Hepatocyte (in vitro differentiated cells): Measurements from ENCODE around the gene STMND1. TPM values are rescaled to one million over a fixed set of nuclear protein-coding genes. Genes with fewer than 3 reads are reported as not detected.

Source experiments
- DNase-seq: peaks from one replicate; pipeline ENCODE4 v3.0.0-alpha.2; 2016; ENCODE audit warnings: low spot score
- H2AFZ ChIP-seq: fragments of 200-600 bp; sonication (generic); 2 replicates; pipeline ENCODE4 v1.6.0; 2016; ENCODE audit warnings: antibody characterized with exemption, mild to moderate bottlenecking
- H3K27ac ChIP-seq: fragments of 200-600 bp; sonication (generic); 2 replicates; pipeline ENCODE4 v1.5.1; 2016; ENCODE audit warnings: mild to moderate bottlenecking
- H3K27me3 ChIP-seq: fragments of 200-600 bp; sonication (generic); 2 replicates; pipeline ENCODE4 v1.6.1; 2016
- H3K36me3 ChIP-seq: fragments of 200-600 bp; sonication (generic); replicated peaks from 2 replicates; pipeline ENCODE4 v1.5.1; 2016; ENCODE audit warnings: low read depth; ENCODE audit not compliant: insufficient read depth
- H3K4me1 ChIP-seq: fragments of 200-600 bp; sonication (generic); 2 replicates; pipeline ENCODE4 v1.5.1; 2016; ENCODE audit warnings: mild to moderate bottlenecking, moderate library complexity; ENCODE audit not compliant: insufficient read depth
- H3K4me2 ChIP-seq: fragments of 200-600 bp; sonication (generic); 2 replicates; pipeline ENCODE4 v1.6.0; 2016
- H3K4me3 ChIP-seq: fragments of 200-600 bp; sonication (generic); 2 replicates; pipeline ENCODE4 v1.5.1; 2016; ENCODE audit warnings: mild to moderate bottlenecking
- H3K79me2 ChIP-seq: fragments of 200-600 bp; sonication (generic); 2 replicates; pipeline ENCODE4 v1.6.0; 2017; ENCODE audit warnings: mild to moderate bottlenecking
- H3K9me2 ChIP-seq: fragments of 200-600 bp; sonication (generic); replicated peaks from 2 replicates; pipeline ENCODE4 v1.6.0; 2017; ENCODE audit warnings: mild to moderate bottlenecking; ENCODE audit not compliant: insufficient read depth
- H3K9me3 ChIP-seq: fragments of 200-600 bp; sonication (generic); 2 replicates; pipeline ENCODE4 v1.5.1; 2016; ENCODE audit warnings: low read depth, mild to moderate bottlenecking
- H4K20me1 ChIP-seq: fragments of 200-600 bp; sonication (generic); 2 replicates; pipeline ENCODE4 v1.6.0; 2016; ENCODE audit warnings: mild to moderate bottlenecking; ENCODE audit not compliant: insufficient read depth, poor library complexity, severe bottlenecking
- EZH2 ChIP-seq: fragments of 200-600 bp; sonication (generic); IDR thresholded peaks from 2 replicates; pipeline ENCODE4 v1.6.1; 2016; ENCODE audit warnings: antibody characterized with exemption, mild to moderate bottlenecking, borderline replicate concordance
- EZH2phosphoT487 ChIP-seq: fragments of 200-600 bp; sonication (generic); IDR thresholded peaks from one replicate; pipeline ENCODE4 v1.6.1; 2018; ENCODE audit warnings: antibody characterized with exemption, mild to moderate bottlenecking, low read depth, moderate library complexity; ENCODE audit not compliant: unreplicated experiment, severe bottlenecking
- WGBS: methylation state at CpG from one replicate; pipeline ENCODE4 v1.1.6; 2016; ENCODE audit warnings: low lambda C conversion rate; ENCODE audit errors: missing lambda C conversion rate; 5-methylcytosine and 5-hydroxymethylcytosine counted together
- polyA plus RNA-seq: library from polyadenylated mRNA; unstranded; fragments of >200 nt; fragmentation: Nextera tagmentation; extraction: Ambion mirVana; gene quantifications from 2 replicates; pipeline ENCODE4 v1.2.1, GENCODE V29; 2016
- total RNA-seq: library from RNA; depleted of rRNA; stranded (reverse); fragments of >200 nt; gene quantifications from 2 replicates; pipeline ENCODE4 v1.2.3, GENCODE V29; 2014
- TF ChIP-seq, protein P1 (sequence below): fragments of 200-600 bp; sonication (generic); IDR thresholded peaks from 2 replicates; pipeline ENCODE4 v1.5.1; 2016; ENCODE audit warnings: antibody characterized with exemption, mild to moderate bottlenecking; ENCODE audit not compliant: poor library complexity

Gene STMND1
- total and polyA plus RNA-seq, 2 experiments from 2014 or later = 0.27 TPM; not detected in 1

DNA sequence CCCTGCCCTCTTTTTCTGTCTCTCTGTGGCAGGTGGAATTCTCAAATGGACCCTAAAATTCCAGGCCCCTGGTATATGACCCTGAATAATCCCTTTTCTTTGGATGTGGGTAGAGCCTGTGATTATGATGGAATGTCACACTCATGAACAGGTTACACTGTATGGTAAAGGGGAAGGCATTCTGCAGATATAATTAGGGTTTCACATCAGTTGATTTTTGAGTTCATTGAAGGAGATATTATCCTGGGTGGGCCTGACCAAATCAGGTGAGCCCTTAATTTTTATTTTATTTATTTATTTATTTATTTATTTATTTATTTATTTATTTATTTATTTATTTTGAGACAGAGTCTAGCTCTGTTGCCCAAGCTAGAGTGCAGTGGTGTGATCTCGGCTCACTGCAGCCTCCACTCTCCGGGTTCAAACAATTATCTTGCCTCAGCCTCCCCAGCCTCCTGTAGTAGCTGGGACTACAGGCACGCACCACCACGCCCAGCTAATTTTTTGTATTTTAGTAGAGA is 13.7 kb upstream of the STMND1 start:
- Histone ChIP-seq H3K9me2 (no peaks in the 10 kb centered on the region), H3K79me2 (no peaks in the 10 kb centered on the region), H2AFZ (no peak overlapping the region), H3K4me2 (no peak overlapping the region), H3K9me3 (no peaks in the 10 kb centered on the region), H3K4me3 (no peak overlapping the region), H3K27me3 (no peaks in the 10 kb centered on the region), H3K36me3 (no peaks in the 10 kb centered on the region), H3K4me1 (no peaks in the 10 kb centered on the region), H3K27ac (no peak overlapping the region), H4K20me1 (no peaks in the 10 kb centered on the region)
- TF ChIP-seq, protein P1, sequence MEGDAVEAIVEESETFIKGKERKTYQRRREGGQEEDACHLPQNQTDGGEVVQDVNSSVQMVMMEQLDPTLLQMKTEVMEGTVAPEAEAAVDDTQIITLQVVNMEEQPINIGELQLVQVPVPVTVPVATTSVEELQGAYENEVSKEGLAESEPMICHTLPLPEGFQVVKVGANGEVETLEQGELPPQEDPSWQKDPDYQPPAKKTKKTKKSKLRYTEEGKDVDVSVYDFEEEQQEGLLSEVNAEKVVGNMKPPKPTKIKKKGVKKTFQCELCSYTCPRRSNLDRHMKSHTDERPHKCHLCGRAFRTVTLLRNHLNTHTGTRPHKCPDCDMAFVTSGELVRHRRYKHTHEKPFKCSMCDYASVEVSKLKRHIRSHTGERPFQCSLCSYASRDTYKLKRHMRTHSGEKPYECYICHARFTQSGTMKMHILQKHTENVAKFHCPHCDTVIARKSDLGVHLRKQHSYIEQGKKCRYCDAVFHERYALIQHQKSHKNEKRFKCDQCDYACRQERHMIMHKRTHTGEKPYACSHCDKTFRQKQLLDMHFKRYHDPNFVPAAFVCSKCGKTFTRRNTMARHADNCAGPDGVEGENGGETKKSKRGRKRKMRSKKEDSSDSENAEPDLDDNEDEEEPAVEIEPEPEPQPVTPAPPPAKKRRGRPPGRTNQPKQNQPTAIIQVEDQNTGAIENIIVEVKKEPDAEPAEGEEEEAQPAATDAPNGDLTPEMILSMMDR = no peak
- 98% methylated on average over 4 of the region's 4 CpGs for WGBS
- DNase-seq = no peak

DNA sequence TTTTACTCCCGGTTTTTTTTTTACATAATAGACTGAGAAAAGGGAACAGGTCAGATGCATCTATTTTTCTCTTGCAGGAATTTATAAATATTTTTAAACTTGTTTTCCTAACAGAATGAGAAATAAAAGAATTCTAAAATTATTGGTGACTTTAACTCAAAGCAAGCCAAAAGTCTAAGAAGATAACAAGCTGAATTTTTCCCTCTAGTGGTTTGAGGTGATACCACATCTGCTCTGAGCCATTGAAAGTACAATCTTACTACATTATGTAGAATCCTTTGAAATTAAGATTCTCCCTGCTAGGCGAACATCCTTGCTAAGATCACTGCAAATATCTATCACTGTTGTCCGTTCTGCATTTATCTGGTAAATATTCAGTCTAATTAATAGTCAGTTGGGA is 10.7 kb upstream of the STMND1 start:
- Histone ChIP-seq H3K79me2 (no peaks in the 10 kb centered on the region), H3K9me2 (no peaks in the 10 kb centered on the region)
- no peak for TF ChIP-seq EZH2phosphoT487
- TF ChIP-seq EZH2 = no peak
- TF ChIP-seq, protein P1 = peak; percentile 20

DNA sequence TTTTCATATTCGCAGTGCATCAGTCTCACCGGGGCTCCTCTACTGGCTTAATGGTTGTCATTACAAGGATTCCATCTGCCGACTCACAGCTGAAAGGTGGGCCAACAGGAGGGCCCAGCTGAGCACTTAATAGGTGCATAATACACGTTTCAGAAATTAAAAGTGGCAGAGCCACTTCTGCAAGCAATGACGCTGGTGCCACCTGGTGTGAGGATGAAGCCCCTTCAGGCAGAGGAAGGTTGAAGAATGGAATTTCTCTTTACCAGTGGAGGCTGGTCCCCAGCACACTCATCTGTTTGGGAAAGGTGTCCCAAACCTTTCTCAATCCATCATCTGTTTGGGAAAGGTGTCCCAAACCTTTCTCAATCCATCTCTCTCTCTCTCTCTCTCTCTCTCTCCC is 8.2 kb upstream of the STMND1 start:
- H3K27me3 ChIP-seq = no peaks in the 10 kb centered on the region
- TF ChIP-seq EZH2 (no peak), EZH2phosphoT487 (no peak)
- TF ChIP-seq, protein P1 = peak; percentile 30

More for the DNA sequence above, 10.7 kb upstream of the STMND1 start:
- Histone ChIP-seq H3K27ac (no peak overlapping the region), H4K20me1 (no peaks in the 10 kb centered on the region), H3K4me3 (no peak overlapping the region), H3K4me1 (peaks cover 5% of the 10 kb centered on the region), H3K9me3 (no peaks in the 10 kb centered on the region), H2AFZ (no peak overlapping the region), H3K36me3 (no peaks in the 10 kb centered on the region), H3K4me2 (no peak overlapping the region), H3K27me3 (no peaks in the 10 kb centered on the region)
- DNase-seq = no peak
- 62% methylated on average over 3 of the region's 3 CpGs for WGBS

DNA sequence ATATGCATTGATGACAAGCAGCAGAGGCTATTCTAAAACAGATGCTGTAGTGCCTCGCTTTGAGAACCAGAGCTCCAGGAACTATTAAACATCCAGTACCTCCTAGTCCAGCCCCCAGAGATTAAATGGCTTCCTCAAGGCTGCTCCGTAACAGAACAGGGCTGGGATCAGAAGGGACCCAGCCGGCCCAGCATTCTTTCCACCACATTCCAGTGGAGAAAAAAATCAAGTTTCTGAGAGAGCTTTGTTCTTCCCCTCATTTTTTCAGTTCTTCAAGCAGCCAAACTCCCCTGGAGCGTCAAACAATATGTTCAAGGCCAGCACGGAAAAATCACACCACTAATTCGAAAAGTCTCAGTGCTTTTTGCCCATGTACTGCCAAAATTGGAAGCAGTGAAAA is 5.8 kb upstream of the STMND1 start:
- H3K4me1 ChIP-seq = peaks cover 11% of the 10 kb centered on the region
- H3K9me2 ChIP-seq = no peaks in the 10 kb centered on the region
- no peak overlapping the region for H3K4me3 ChIP-seq
- no peaks in the 10 kb centered on the region for H3K36me3 ChIP-seq
- H3K27me3 ChIP-seq = no peaks in the 10 kb centered on the region
- no peak overlapping the region for H2AFZ ChIP-seq
- no peaks in the 10 kb centered on the region for H3K9me3 ChIP-seq
- TF ChIP-seq, protein P1 = no peak
- no peak for TF ChIP-seq EZH2
- no peak for TF ChIP-seq EZH2phosphoT487
- peak overlapping the region; percentile 5 for H3K27ac ChIP-seq
- WGBS = 45% methylated on average over 6 of the region's 6 CpGs
- no peaks in the 10 kb centered on the region for H4K20me1 ChIP-seq
- peak; percentile 13 for DNase-seq
- H3K4me2 ChIP-seq = peak overlapping the region; percentile 23
- no peaks in the 10 kb centered on the region for H3K79me2 ChIP-seq

More for the DNA sequence above, 8.2 kb upstream of the STMND1 start:
- no peaks in the 10 kb centered on the region for H3K9me2 ChIP-seq
- DNase-seq = no peak
- no peaks in the 10 kb centered on the region for H3K79me2 ChIP-seq
- H3K36me3 ChIP-seq = no peaks in the 10 kb centered on the region
- 56% methylated on average over 5 of the region's 5 CpGs for WGBS
- H3K4me2 ChIP-seq = no peak overlapping the region
- H3K4me3 ChIP-seq = no peak overlapping the region
- no peaks in the 10 kb centered on the region for H3K9me3 ChIP-seq
- H3K27ac ChIP-seq = no peak overlapping the region
- H3K4me1 ChIP-seq = peaks cover 11% of the 10 kb centered on the region
- no peaks in the 10 kb centered on the region for H4K20me1 ChIP-seq
- H2AFZ ChIP-seq = no peak overlapping the region
